ENCODE data around the gene PYROXD2.
"Not testable (repeated sequence)": the region's sequence is repeated elsewhere in the genome, so short reads cannot be mapped to it uniquely, and the experiment has no call there.

PYROXD2 gene

DNA sequence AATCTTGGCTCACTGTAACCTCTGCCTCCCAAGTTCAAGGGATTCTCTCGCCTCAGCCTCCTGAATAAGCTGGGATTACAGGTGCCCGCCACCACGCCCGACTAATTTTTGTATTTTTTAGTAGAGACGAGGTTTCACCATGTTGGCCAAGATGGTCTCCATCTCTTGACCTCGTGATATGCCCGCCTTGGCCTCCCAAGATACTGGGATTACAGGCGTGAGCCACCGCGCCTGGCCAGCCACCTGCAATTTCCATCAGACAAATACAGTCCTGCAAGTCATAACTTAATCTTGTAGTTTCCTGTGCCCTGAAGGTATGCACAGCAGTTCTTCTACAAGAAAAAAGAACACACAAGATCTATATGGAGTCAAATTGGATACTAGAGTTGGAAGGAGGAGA, 73.3 kb downstream of the PYROXD2 start:
- WGBS, 2 experiments (ENCODE audit: insufficient coverage in 2 of 2) = 93 to 99% methylated on average over 8 to 10 of the region's 10 CpGs

DNA sequence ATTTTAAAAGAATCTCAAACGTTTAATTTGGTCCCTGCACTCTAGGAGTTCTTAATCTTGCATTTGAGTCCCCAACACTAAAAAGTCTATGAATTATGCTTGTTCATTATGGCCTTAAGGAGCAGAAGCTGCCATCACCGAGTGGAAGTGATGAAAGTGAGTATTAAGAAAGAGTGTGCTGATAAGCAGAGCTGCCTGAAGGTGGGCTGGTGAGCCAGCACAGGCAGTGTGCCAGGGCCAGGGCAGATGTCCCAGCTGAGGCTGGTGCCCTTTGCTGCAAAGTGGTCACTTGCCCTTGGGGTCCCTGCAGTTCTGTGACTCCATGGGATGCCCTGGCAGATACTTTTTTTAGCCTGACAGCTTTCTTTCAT, 74.1 kb downstream of the PYROXD2 start:
- H3K36me3 ChIP-seq (ENCODE audit: control insufficient read depth, insufficient read depth, low read length) = no peaks in the 10 kb centered on the region
- H3K4me1 ChIP-seq (ENCODE audit: control insufficient read depth, insufficient read depth, low read length, poor library complexity, severe bottlenecking) = no peaks in the 10 kb centered on the region
- H3K27ac ChIP-seq (ENCODE audit: low read depth, low read length, severe bottlenecking) = no peak overlapping the region
- peaks cover 1% of the 10 kb centered on the region for H3K9me3 ChIP-seq (ENCODE audit: control insufficient read depth, low read length)
- 80 to 82% methylated on average over 1 of the region's 2 CpGs for WGBS, 2 experiments (ENCODE audit: insufficient coverage in 2 of 2)
- H3K4me3 ChIP-seq (ENCODE audit: extremely low read depth, insufficient read depth, low read length, poor library complexity, severe bottlenecking) = no peak overlapping the region

More for the DNA sequence above, 73.3 kb downstream of the PYROXD2 start:
- not testable (repeated sequence) for H3K36me3 ChIP-seq (ENCODE audit: control insufficient read depth, insufficient read depth, low read length); H3K27ac ChIP-seq (ENCODE audit: low read depth, low read length, severe bottlenecking); H3K4me1 ChIP-seq (ENCODE audit: control insufficient read depth, insufficient read depth, low read length, poor library complexity, severe bottlenecking); H3K4me3 ChIP-seq (ENCODE audit: extremely low read depth, insufficient read depth, low read length, poor library complexity, severe bottlenecking); H3K9me3 ChIP-seq (ENCODE audit: control insufficient read depth, low read length)

DNA sequence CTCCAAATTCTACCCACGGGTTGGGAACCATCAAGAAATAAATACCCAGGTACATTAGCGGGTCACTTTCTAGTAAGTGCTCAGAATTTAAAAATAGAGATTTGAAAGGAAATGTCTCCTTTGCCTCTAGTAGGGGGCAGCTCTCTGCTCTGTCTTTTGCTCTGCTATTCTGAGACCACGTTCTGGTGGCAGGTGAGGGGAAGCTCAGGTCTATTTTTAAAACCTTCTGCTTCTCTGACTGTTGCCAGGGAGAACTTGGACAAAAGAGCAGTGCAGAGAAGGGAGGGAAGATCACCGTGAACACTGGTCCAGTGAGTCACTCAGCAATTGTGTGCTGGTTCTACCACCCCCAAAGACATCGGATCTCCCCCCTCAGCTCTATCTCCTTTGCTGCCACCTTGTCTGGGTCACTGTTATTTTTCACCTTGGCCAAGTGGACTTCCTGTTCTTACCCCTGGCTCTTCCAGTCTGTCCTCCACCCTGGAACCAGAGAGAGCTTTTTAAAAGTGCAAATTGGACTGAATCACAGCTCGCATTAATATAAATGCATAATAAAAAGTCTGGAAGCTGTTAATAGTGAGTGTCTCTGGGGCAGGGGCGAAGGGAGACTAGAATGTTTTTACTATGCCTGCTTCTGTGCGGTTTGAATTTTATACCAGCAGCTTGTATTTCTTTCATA, 74.6 kb downstream of the PYROXD2 start:
- no peaks in the 10 kb centered on the region for H3K4me1 ChIP-seq (ENCODE audit: control insufficient read depth, insufficient read depth, low read length, poor library complexity, severe bottlenecking)
- no peak overlapping the region for H3K4me3 ChIP-seq (ENCODE audit: extremely low read depth, insufficient read depth, low read length, poor library complexity, severe bottlenecking)
- no peak overlapping the region for H3K27ac ChIP-seq (ENCODE audit: low read depth, low read length, severe bottlenecking)
- no peaks in the 10 kb centered on the region for H3K36me3 ChIP-seq (ENCODE audit: control insufficient read depth, insufficient read depth, low read length)
- 80 to 85% methylated on average over 2 to 5 of the region's 8 CpGs for WGBS, 2 experiments (ENCODE audit: insufficient coverage in 2 of 2)
- H3K9me3 ChIP-seq (ENCODE audit: control insufficient read depth, low read length) = no peaks in the 10 kb centered on the region

DNA sequence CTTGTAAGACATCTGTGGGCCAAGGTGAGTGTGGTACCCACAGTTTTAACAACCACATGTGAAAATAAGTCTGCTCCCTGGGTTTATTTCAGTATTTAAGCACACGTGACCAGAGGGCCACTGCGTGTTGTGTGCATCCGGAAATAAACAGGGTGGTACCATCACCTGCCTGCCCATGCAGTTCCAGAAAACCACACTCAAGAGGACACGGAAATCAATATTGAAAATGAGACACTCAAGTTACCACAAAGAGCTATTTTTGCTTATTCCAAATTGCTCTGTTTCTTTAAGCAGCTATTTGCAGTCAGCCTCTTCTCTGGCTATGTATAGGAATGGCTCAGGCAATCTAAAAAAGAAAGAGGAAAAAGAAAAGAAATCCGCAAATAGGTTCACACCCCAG, 75.2 kb downstream of the PYROXD2 start:
- H3K4me1 ChIP-seq (ENCODE audit: control insufficient read depth, insufficient read depth, low read length, poor library complexity, severe bottlenecking) = no peaks in the 10 kb centered on the region
- H3K27ac ChIP-seq (ENCODE audit: low read depth, low read length, severe bottlenecking) = no peak overlapping the region
- no peaks in the 10 kb centered on the region for H3K9me3 ChIP-seq (ENCODE audit: control insufficient read depth, low read length)
- no peaks in the 10 kb centered on the region for H3K36me3 ChIP-seq (ENCODE audit: control insufficient read depth, insufficient read depth, low read length)
- H3K4me3 ChIP-seq (ENCODE audit: extremely low read depth, insufficient read depth, low read length, poor library complexity, severe bottlenecking) = no peak overlapping the region
- 89 to 94% methylated on average over 3 to 4 of the region's 5 CpGs for WGBS, 2 experiments (ENCODE audit: insufficient coverage in 2 of 2)

DNA sequence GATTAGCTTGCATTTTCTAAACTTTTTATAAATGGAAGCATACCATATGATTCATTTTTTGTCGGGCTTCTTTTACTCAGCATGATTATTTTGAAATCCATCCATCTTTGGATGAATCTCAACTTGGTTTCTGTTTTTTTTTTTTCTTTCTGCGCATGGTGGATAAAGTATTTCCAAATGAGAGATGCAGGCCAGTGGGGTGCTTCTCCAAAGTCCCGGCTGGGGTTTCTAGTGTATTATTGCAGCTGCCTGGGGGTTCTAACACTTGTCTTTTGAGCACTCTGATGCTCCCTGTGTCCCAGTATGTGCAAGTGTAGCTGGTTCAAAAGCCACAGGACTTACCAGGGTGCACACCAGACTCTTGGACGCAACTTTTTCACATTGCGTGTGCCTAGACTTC, 76.1 kb downstream of the PYROXD2 start:
- Histone ChIP-seq H3K4me1 (ENCODE audit: control insufficient read depth, insufficient read depth, low read length, poor library complexity, severe bottlenecking) (no peaks in the 10 kb centered on the region), H3K9me3 (ENCODE audit: control insufficient read depth, low read length) (no peaks in the 10 kb centered on the region), H3K27ac (ENCODE audit: low read depth, low read length, severe bottlenecking) (no peak overlapping the region), H3K4me3 (ENCODE audit: extremely low read depth, insufficient read depth, low read length, poor library complexity, severe bottlenecking) (no peak overlapping the region), H3K36me3 (ENCODE audit: control insufficient read depth, insufficient read depth, low read length) (no peaks in the 10 kb centered on the region)
- WGBS, 2 experiments (ENCODE audit: insufficient coverage in 2 of 2) = 86 to 100% methylated on average over 3 to 4 of the region's 5 CpGs

DNA sequence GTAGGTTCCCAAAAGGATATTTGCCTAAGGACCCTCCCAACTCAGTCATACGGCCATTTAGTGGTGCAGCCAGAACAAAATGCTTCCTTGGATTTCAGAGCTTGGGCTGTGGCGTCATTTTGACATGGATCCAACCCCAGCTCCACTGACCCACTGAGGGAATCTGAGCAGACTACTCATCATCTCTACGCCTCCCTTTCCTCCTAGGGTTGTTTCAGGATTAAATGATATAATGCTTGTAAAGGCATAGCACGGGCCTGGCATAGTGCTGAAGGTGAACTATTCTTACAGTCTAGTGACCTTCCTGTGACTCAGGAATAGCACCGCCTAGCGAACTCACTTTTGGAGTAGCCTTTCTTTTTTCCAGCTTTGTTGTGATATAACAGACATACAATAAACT, 76.7 kb downstream of the PYROXD2 start:
- Histone ChIP-seq H3K27ac (ENCODE audit: low read depth, low read length, severe bottlenecking) (no peak overlapping the region), H3K9me3 (ENCODE audit: control insufficient read depth, low read length) (no peaks in the 10 kb centered on the region), H3K36me3 (ENCODE audit: control insufficient read depth, insufficient read depth, low read length) (no peaks in the 10 kb centered on the region), H3K4me1 (ENCODE audit: control insufficient read depth, insufficient read depth, low read length, poor library complexity, severe bottlenecking) (no peaks in the 10 kb centered on the region), H3K4me3 (ENCODE audit: extremely low read depth, insufficient read depth, low read length, poor library complexity, severe bottlenecking) (no peak overlapping the region)
- WGBS, 2 experiments (ENCODE audit: insufficient coverage in 2 of 2) = 86 to 96% methylated on average over 1 to 4 of the region's 6 CpGs

DNA sequence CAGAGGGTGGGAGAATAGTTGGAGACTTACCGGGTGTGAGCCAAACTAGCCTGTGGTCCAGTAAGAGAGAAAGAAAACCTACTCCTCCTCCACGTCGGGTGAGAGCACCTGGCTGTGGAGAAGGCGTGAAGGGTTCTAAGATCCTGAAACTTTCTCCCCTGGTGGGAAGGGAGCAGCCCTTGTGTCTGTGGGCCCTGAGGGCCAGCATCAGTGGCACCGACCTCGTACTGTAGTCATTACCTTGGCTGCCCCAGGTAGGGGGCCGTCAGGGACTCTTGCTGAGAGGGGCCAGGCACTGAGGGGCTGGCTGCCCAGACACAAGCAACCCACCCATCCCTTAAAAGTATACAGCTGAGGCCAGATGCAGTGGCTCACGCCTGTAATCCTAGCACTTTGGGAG, 77.5 kb downstream of the PYROXD2 start:
- WGBS, 2 experiments (ENCODE audit: insufficient coverage in 2 of 2) = 89 to 93% methylated on average over 3 to 4 of the region's 8 CpGs
- Histone ChIP-seq H3K27ac (ENCODE audit: low read depth, low read length, severe bottlenecking) (no peak overlapping the region), H3K4me3 (ENCODE audit: extremely low read depth, insufficient read depth, low read length, poor library complexity, severe bottlenecking) (no peak overlapping the region), H3K36me3 (ENCODE audit: control insufficient read depth, insufficient read depth, low read length) (no peaks in the 10 kb centered on the region), H3K9me3 (ENCODE audit: control insufficient read depth, low read length) (no peaks in the 10 kb centered on the region), H3K4me1 (ENCODE audit: control insufficient read depth, insufficient read depth, low read length, poor library complexity, severe bottlenecking) (no peaks in the 10 kb centered on the region)
